Mucosa of stomach (tissue), 1 donor: Measurements from ENCODE around the gene PTPN7.
"Not testable (repeated sequence)": the region's sequence is repeated elsewhere in the genome, so short reads cannot be mapped to it uniquely, and the experiment has no call there.

Experiments
- H3K27me3 ChIP-seq: one replicate; pipeline ENCODE4 v1.7.0; 2013; ENCODE audit warnings: mild to moderate bottlenecking, low read length; ENCODE audit not compliant: control insufficient read depth, insufficient read depth
- H3K36me3 ChIP-seq: one replicate; pipeline ENCODE4 v1.7.0; 2013; ENCODE audit warnings: low read length; ENCODE audit not compliant: control insufficient read depth, insufficient read depth
- H3K4me1 ChIP-seq: one replicate; pipeline ENCODE4 v1.7.0; 2013; ENCODE audit warnings: mild to moderate bottlenecking, low read length; ENCODE audit not compliant: control insufficient read depth, insufficient read depth
- H3K4me3 ChIP-seq: one replicate; pipeline ENCODE4 v1.7.0; 2013; ENCODE audit warnings: low read length
- H3K9ac ChIP-seq: one replicate; pipeline ENCODE4 v1.7.0; 2013; ENCODE audit warnings: mild to moderate bottlenecking, low read length, moderate library complexity
- H3K9me3 ChIP-seq: one replicate; pipeline ENCODE4 v1.7.0; 2013; ENCODE audit warnings: mild to moderate bottlenecking, low read length, moderate library complexity; ENCODE audit not compliant: control insufficient read depth
- donor health status: Pancreatic carcinoma.

The PTPN7 gene

DNA sequence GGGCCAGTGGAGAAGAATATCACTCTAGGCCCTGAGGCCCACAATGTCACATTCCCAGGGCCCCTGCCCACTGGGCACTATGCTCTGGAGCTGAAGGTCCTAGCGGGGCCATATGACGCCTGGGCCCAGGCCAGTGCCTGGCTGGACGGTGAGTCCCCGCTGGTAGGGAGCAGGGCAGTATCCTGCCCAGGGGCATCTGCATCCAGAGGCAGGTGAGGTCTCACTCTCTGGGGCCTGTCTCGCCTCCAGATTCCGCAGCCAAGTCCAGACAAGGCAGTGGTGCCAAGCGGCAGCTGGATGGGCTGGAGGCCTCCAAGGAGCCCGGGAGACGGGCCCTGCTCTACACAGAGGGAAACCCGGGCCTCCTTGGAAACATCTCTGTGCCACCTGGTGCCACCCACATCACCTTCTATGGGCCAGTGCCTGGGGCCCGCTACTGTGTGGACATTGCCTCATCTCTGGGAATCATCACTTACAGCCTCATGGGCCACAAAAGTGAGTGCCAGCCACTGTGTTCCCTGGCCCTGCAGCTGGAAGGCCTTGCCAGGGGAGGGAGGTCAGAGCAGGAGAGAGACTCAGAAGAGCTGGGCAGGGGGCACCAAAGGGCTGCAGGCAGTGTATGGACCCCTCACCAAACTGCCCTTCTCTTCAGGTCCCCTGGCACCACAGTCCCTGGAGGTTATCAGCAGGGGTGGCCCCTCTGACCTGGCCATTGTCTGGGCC lies 11.1 kb upstream of the PTPN7 start:
- H3K9ac ChIP-seq, result no peak overlapping the region
- no peak overlapping the region for H3K4me3 ChIP-seq
- no peaks in the 10 kb centered on the region for H3K27me3 ChIP-seq
- no peaks in the 10 kb centered on the region for H3K9me3 ChIP-seq
- H3K36me3 ChIP-seq, result no peaks in the 10 kb centered on the region
- H3K4me1 ChIP-seq, result no peaks in the 10 kb centered on the region

GRCh38 chr1:202170726-202171125 lies 10.3 kb upstream of the PTPN7 start:
- H3K36me3 ChIP-seq, result no peaks in the 10 kb centered on the region
- no peak overlapping the region for H3K9ac ChIP-seq
- H3K4me3 ChIP-seq, result no peak overlapping the region
- H3K4me1 ChIP-seq, result no peaks in the 10 kb centered on the region
- H3K9me3 ChIP-seq, result no peaks in the 10 kb centered on the region
- no peaks in the 10 kb centered on the region for H3K27me3 ChIP-seq

DNA sequence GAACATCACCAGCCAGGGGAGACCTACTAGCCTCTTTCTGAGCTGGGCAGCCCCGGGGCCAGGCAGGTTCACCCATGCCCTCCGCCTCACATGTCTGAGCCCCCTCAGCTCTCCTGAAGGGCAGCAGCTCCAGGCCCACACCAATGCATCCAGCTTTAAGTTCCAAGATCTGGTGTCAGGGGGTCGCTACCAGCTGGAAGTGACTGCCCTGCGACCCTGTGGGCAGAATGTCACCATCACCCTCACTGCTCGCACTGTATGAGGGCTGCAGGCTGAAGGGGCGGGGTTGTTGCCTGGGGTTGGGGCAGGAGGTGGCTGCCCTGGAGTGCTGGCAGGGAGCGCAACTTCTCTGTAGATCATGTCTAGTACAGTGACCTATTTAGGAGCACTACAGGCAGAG lies 8.5 kb upstream of the PTPN7 start:
- Histone ChIP-seq H3K27me3 (no peaks in the 10 kb centered on the region), H3K4me3 (no peak overlapping the region), H3K9me3 (no peaks in the 10 kb centered on the region), H3K9ac (no peak overlapping the region), H3K4me1 (no peaks in the 10 kb centered on the region), H3K36me3 (no peaks in the 10 kb centered on the region)

DNA sequence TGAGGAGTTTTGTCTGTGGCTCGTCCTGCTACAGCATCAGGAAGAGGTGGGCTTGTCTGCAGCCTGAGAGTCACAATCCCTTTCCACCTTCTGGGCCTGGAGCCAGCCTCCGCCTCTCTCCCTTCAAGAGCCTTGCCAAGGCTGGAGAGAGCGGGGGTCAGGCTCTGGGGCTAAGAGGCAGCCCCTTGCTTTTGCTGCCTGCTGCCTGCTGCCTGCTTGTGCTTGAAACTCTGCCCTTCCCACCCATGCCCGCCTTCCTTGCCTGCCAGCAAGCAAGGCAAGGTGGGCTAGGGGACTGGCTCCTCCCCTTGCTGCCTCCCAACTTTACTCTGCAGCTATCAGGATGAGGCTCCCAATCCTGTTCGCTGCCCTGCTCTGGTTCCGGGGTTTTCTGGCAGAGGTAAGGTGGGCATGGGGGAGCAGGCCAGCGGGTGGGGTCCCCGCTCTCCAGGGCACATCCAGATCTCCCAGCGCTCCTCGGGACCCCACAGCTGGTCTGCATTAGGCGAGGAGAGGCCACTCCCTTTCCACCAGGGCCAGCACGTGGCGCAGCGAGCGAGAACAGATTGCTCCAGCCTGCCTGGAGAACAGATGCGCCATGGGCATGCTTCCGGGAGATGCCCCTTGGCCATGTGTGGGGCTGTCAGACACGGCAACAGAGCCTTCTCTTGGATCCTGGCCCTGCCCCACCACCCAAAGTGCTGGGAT lies 7.5 kb upstream of the PTPN7 start:
- no peaks in the 10 kb centered on the region for H3K27me3 ChIP-seq
- H3K4me1 ChIP-seq, result peaks cover 4% of the 10 kb centered on the region
- H3K9me3 ChIP-seq, result no peaks in the 10 kb centered on the region
- H3K36me3 ChIP-seq, result no peaks in the 10 kb centered on the region
- no peak overlapping the region for H3K4me3 ChIP-seq
- H3K9ac ChIP-seq, result no peak overlapping the region

- not testable (repeated sequence) for H3K4me3 ChIP-seq, H3K9me3 ChIP-seq, H3K27me3 ChIP-seq, H3K4me1 ChIP-seq, H3K36me3 ChIP-seq, H3K9ac ChIP-seq
Measured at GRCh38 chr1:202167054-202167453, 6.7 kb upstream of the PTPN7 start.

DNA sequence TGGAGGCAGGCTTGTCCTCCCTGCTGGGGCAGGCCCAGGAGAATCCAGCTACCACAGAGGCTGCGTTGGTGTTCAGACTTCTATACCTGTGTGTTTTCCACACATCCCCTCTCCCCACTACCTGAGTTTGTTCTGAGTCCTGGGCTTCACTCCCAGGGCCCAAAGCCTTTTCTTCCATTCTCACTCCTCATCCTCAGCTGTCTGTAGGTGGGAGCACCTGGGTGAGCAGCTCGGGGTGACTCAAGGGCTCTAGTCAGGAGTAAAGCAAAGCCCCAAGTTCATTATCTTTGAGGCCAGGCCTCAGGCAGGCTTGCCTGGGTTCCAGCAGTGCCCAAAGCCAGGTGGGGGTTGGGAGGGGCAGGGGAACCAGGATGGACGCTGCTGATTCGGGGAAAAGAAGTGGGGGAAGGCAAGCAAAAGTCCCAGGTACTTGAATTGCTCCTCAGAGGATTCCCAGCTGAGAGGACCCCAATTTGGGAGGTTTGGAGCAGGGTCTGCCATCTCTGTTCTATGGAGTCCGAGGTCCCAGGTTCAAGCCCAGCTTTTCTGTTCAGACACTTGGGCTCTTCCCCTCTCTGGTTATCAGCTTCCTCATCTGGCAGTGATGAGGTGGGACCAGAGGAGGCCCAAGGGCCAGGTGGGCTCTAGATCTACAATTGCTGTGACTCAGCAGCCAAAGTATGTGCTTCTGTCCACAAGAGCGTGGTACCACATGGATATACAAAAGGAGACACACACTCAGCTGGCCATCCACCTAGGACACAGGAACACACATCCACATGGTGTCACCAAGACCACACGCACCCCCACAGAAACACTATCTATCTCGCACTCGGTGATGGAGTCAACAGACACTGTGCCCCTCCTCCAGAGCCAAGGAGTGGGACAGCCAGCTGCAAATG lies 5.8 kb upstream of the PTPN7 start:
- no peak overlapping the region for H3K9ac ChIP-seq
- no peaks in the 10 kb centered on the region for H3K36me3 ChIP-seq
- H3K4me3 ChIP-seq, result no peak overlapping the region
- H3K4me1 ChIP-seq, result peaks cover 4% of the 10 kb centered on the region
- no peaks in the 10 kb centered on the region for H3K27me3 ChIP-seq
- H3K9me3 ChIP-seq, result no peaks in the 10 kb centered on the region

GRCh38 chr1:202165267-202165941 lies 5.0 kb upstream of the PTPN7 start:
- Histone ChIP-seq H3K9me3 (no peaks in the 10 kb centered on the region), H3K9ac (no peak overlapping the region), H3K4me1 (peaks cover 4% of the 10 kb centered on the region), H3K36me3 (no peaks in the 10 kb centered on the region), H3K4me3 (no peak overlapping the region), H3K27me3 (peaks cover under 1% of the 10 kb centered on the region)

GRCh38 chr1:202164271-202165037 lies 4.1 kb upstream of the PTPN7 start:
- peaks cover 4% of the 10 kb centered on the region for H3K27me3 ChIP-seq
- no peaks in the 10 kb centered on the region for H3K36me3 ChIP-seq
- no peaks in the 10 kb centered on the region for H3K9me3 ChIP-seq
- peaks cover 4% of the 10 kb centered on the region for H3K4me1 ChIP-seq
- no peak overlapping the region for H3K9ac ChIP-seq
- no peak overlapping the region for H3K4me3 ChIP-seq

GRCh38 chr1:202163281-202164270 lies 3.2 kb upstream of the PTPN7 start:
- Histone ChIP-seq H3K9me3 (no peaks in the 10 kb centered on the region), H3K27me3 (peaks cover 4% of the 10 kb centered on the region), H3K9ac (no peak overlapping the region), H3K4me1 (peaks cover 4% of the 10 kb centered on the region), H3K4me3 (no peak overlapping the region), H3K36me3 (no peaks in the 10 kb centered on the region)

GRCh38 chr1:202162418-202163280 lies 2.2 kb upstream of the PTPN7 start:
- peaks cover 4% of the 10 kb centered on the region for H3K4me1 ChIP-seq

More at GRCh38 chr1:202162418-202163280, 2.2 kb upstream of the PTPN7 start:
- no peak overlapping the region for H3K9ac ChIP-seq
- no peaks in the 10 kb centered on the region for H3K36me3 ChIP-seq
- peaks cover 4% of the 10 kb centered on the region for H3K27me3 ChIP-seq
- H3K4me3 ChIP-seq, result no peak overlapping the region
- H3K9me3 ChIP-seq, result no peaks in the 10 kb centered on the region
